ENCODE results near the gene ATG2A.

GRCh38 chr11:64908766-64909165, 8.2 kb downstream of the ATG2A start:
- TF ChIP-seq CTCF (IDR thresholded peaks at IDR 0.05; ENCODE audit: low read depth, low read length), result no peak
- TF ChIP-seq POLR2A (IDR thresholded peaks at IDR 0.05; ENCODE audit: extremely low read depth, insufficient read length), result no peak
- TF ChIP-seq MAX (IDR thresholded peaks at IDR 0.05; ENCODE audit: low read depth, low read length), result no peak
- TF ChIP-seq MYC (IDR thresholded peaks at IDR 0.05; ENCODE audit: low read depth, low read length), result no peak
